B cell (primary cell): Measurements from ENCODE around the gene STPG4. TPM values are rescaled to one million over a fixed set of nuclear protein-coding genes. Genes with fewer than 3 reads are reported as not detected.

ENCODE experiments used
- ATAC-seq: fragments of 200-7000 bp; cut with Tn5 transposase; one replicate; pipeline ENCODE4 v1.10.0; 2021; ENCODE audit warnings: low read depth, mild to moderate bottlenecking, moderate number of reproducible peaks, moderate library complexity
- CTCF ChIA-PET: fragments of 350-600 bp; sonication (Branson Sonifier 250); formaldehyde crosslinking; loops from one replicate; lab custom pipeline; 2021; ENCODE audit warnings: antibody characterized with exemption, inconsistent platforms; lab: Charles Lee
- POLR2A ChIA-PET: fragments of 350-600 bp; sonication (Branson Sonifier 250); formaldehyde crosslinking; loops from one replicate; lab custom pipeline; 2021; ENCODE audit warnings: antibody characterized with exemption; lab: Charles Lee
- DNase-seq: peaks from one replicate; pipeline ENCODE4 v3.0.0; 2013
- H2AFZ ChIP-seq: 2 replicates; pipeline ENCODE4 v1.6.1; 2012; ENCODE audit warnings: mild to moderate bottlenecking, low read depth, low read length; ENCODE audit not compliant: insufficient read depth, poor library complexity, severe bottlenecking
- H3K27ac ChIP-seq, 2 donors: 1 replicate in 1 of 2; 2 replicates in 1 of 2; pipeline ENCODE4 v1.5.1; 2012 to 2013; ENCODE audit warnings: low read length in 2 of 2, mild to moderate bottlenecking in 2 of 2, moderate library complexity in 1 of 2
- H3K27me3 ChIP-seq, 4 experiments: fragments of 200-600 bp in 1 of 4; sonication (generic) in 1 of 4; replicated peaks in 1 of 4; 1 replicate in 2 of 4; 2 replicates in 2 of 4; pipeline versions ENCODE4 v1.6.1 to v1.7.0; 2013 to 2016; ENCODE audit warnings: low read length in 3 of 4, mild to moderate bottlenecking in 2 of 4, mixed read lengths in 1 of 4, moderate library complexity in 1 of 4; ENCODE audit not compliant: insufficient read depth in 4 of 4, control insufficient read depth in 3 of 4; ENCODE audit errors: control extremely low read depth in 1 of 4
- H3K36me3 ChIP-seq, 2 experiments: replicated peaks in 1 of 2; 1 replicate in 1 of 2; 2 replicates in 1 of 2; pipeline versions ENCODE4 v1.6.1 to v1.7.1; 2013; ENCODE audit warnings: low read length in 1 of 2; ENCODE audit not compliant: insufficient read depth in 2 of 2, control insufficient read depth in 1 of 2; ENCODE audit errors: control extremely low read depth in 1 of 2, extremely low read depth in 1 of 2
- H3K4me1 ChIP-seq, 2 donors: fragments of 200-600 bp in 1 of 2; sonication (generic) in 1 of 2; 1 replicate in 1 of 2; 2 replicates in 1 of 2; pipeline versions ENCODE4 v1.5.1 to v1.6.1; 2013 to 2017; ENCODE audit warnings: low read length in 2 of 2; ENCODE audit not compliant: control insufficient read depth in 2 of 2, insufficient read depth in 2 of 2
- H3K4me2 ChIP-seq: replicated peaks from 2 replicates; pipeline ENCODE3; 2012; ENCODE audit warnings: mild to moderate bottlenecking, low read depth, low read length; ENCODE audit not compliant: poor library complexity, severe bottlenecking
- H3K4me3 ChIP-seq, 5 experiments: fragments of 200-600 bp in 1 of 5; sonication (generic) in 1 of 5; 1 replicate in 3 of 5; 2 replicates in 2 of 5; pipeline versions ENCODE4 v1.5.1 to v1.7.0; 2011 to 2016; ENCODE audit warnings: low read length in 4 of 5, mild to moderate bottlenecking in 4 of 5, low read depth in 2 of 5, control low read depth in 1 of 5, moderate library complexity in 1 of 5; ENCODE audit not compliant: insufficient read depth in 1 of 5; ENCODE audit errors: control extremely low read depth in 1 of 5, extremely low read depth in 1 of 5
- H3K79me2 ChIP-seq: fragments of 200-600 bp; sonication (generic); one replicate; pipeline ENCODE4 v1.6.0; 2016; ENCODE audit warnings: low read length; ENCODE audit not compliant: control insufficient read depth, insufficient read depth
- H3K9ac ChIP-seq: fragments of 200-600 bp; sonication (generic); 2 replicates; pipeline ENCODE4 v1.6.1; 2017; ENCODE audit warnings: mild to moderate bottlenecking, low read length, moderate library complexity
- H3K9me3 ChIP-seq, 3 donors: one replicate each; pipeline versions ENCODE4 v1.6.1 to v1.7.1; 2013; ENCODE audit warnings: low read length in 2 of 3; ENCODE audit not compliant: control insufficient read depth in 2 of 3, insufficient read depth in 1 of 3; ENCODE audit errors: control extremely low read depth in 1 of 3
- H4K20me1 ChIP-seq: 2 replicates; pipeline ENCODE4 v1.6.0; 2012; ENCODE audit warnings: mild to moderate bottlenecking, low read length; ENCODE audit not compliant: insufficient read depth, control insufficient read depth, poor library complexity, severe bottlenecking
- H3K27ac Mint-ChIP-seq: one replicate; pipeline ENCODE4 v1.8.0; 2021; ENCODE audit warnings: mixed read lengths
- H3K27me3 Mint-ChIP-seq: one replicate; pipeline ENCODE4 v1.8.0; 2021; ENCODE audit warnings: mixed read lengths
- H3K4me1 Mint-ChIP-seq: one replicate; pipeline ENCODE4 v1.8.0; 2021; ENCODE audit warnings: mixed read lengths
- H3K4me3 Mint-ChIP-seq: one replicate; pipeline ENCODE4 v1.8.0; 2021; ENCODE audit warnings: mixed read lengths
- H3K9me3 Mint-ChIP-seq: one replicate; pipeline ENCODE4 v1.8.0; 2022; ENCODE audit warnings: mixed read lengths; ENCODE audit not compliant: insufficient read depth
- EZH2 ChIP-seq: IDR thresholded peaks from 2 replicates; pipeline ENCODE4 v1.6.1; 2012; ENCODE audit warnings: borderline replicate concordance, low read depth, mild to moderate bottlenecking, moderate library complexity, low read length; ENCODE audit not compliant: insufficient read depth, poor library complexity, severe bottlenecking
- WGBS: methylation state at CpG from one replicate; pipeline ENCODE4 v1.1.5; 2013; ENCODE audit warnings: missing lambda C conversion rate; ENCODE audit not compliant: insufficient coverage; 5-methylcytosine and 5-hydroxymethylcytosine counted together
- intact Hi-C: fragments of 100-400 bp; cut with micrococcal nuclease; formaldehyde crosslinking; loops from one replicate; pipeline ENCODE4 v1.10.0; 2022
- polyA plus RNA-seq: library from polyadenylated mRNA; depleted of rRNA; stranded (reverse); fragments of >200 nt; gene quantifications from 2 replicates; pipeline ENCODE4 v1.2.3, GENCODE V29; 2012
- total RNA-seq, 2 donors: library from RNA; stranded (reverse); fragments of 120-200 nt in 1 of 2; gene quantifications; 1 replicate in 1 of 2; 2 replicates in 1 of 2; pipeline versions ENCODE4 v1.2.3 to v1.2.4, GENCODE V29; 2013 to 2022
- TF ChIP-seq, protein P1 (sequence below): fragments of 200-600 bp; IDR thresholded peaks from one replicate; pipeline ENCODE4 v1.8.0; 2022; ENCODE audit warnings: antibody characterized with exemption, mild to moderate bottlenecking

The STPG4 gene
- total and polyA plus RNA-seq, 2 donors (not counting 1 experiment from before 2014, with no cell fraction given): 0.31 to 0.79 TPM

DNA sequence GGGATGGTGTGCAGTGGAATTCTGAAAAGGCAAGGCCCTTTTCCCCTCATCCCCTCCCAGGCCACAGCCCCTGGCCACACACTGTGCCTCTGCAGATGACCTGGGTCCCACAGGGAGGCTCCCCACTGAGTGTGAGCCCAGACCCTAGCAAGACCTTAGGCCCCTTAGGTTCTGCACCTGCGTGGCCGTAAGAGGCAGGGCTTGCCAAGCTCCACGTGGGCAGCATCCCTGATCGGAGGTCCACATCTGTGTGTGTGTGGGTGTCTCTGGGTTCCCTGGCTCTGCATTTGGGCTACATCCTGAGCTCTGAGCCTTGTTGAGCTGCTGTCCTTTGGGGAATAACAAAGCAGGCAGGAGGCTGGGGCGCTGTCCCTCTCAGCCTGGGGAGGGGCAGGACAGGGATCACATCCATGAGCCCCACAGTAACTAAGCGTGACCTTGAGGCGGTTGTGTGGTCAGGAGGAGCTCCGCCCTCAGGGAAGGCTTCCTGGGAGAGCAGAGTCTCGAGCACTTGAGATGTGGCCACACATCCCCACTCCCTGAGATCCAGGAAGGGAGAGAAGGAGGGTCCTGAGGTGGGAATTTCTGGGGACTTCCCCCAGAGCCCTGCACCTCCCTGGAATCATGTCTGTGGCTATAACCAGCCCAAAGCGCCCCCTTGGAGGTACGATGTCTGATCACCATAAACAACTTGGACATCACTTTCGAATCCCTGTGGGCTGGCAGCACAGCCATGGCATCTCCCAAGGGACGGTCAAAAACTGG lies 84.8 kb downstream of the STPG4 start:
- peak overlapping the region; percentile 92 to 96 for H3K27ac ChIP-seq
- Mint-ChIP-seq H3K27ac (peak overlapping the region; percentile 98), H3K4me1 (peaks cover 59% of the 10 kb centered on the region), H3K4me3 (peak overlapping the region; percentile 75), H3K9me3 (no peaks in the 10 kb centered on the region), H3K27me3 (no peaks in the 10 kb centered on the region)
- H3K9me3 ChIP-seq: peaks cover 0 to 5% (median 0%) of the 10 kb centered on the region in 3 donors
- POLR2A ChIA-PET: no interaction called here
- peaks cover 0 to 74% of the 10 kb centered on the region in 2 experiments for H3K36me3 ChIP-seq
- H3K4me3 ChIP-seq: no peak overlapping the region
- intact Hi-C loops: no loop called here
- peaks cover 7% of the 10 kb centered on the region for H4K20me1 ChIP-seq
- no peak for ATAC-seq
- H2AFZ ChIP-seq: no peak overlapping the region
- DNase-seq: no peak
- H3K79me2 ChIP-seq: peaks cover 9% of the 10 kb centered on the region
- peak overlapping the region; percentile 73 for H3K4me2 ChIP-seq
- no peak for TF ChIP-seq EZH2
- TF ChIP-seq, protein P1, sequence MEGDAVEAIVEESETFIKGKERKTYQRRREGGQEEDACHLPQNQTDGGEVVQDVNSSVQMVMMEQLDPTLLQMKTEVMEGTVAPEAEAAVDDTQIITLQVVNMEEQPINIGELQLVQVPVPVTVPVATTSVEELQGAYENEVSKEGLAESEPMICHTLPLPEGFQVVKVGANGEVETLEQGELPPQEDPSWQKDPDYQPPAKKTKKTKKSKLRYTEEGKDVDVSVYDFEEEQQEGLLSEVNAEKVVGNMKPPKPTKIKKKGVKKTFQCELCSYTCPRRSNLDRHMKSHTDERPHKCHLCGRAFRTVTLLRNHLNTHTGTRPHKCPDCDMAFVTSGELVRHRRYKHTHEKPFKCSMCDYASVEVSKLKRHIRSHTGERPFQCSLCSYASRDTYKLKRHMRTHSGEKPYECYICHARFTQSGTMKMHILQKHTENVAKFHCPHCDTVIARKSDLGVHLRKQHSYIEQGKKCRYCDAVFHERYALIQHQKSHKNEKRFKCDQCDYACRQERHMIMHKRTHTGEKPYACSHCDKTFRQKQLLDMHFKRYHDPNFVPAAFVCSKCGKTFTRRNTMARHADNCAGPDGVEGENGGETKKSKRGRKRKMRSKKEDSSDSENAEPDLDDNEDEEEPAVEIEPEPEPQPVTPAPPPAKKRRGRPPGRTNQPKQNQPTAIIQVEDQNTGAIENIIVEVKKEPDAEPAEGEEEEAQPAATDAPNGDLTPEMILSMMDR: no peak
- CTCF ChIA-PET: no interaction called here
- no peaks in the 10 kb centered on the region for H3K27me3 ChIP-seq
- H3K4me1 ChIP-seq: peaks cover 53 to 57% of the 10 kb centered on the region in 2 donors
- H3K9ac ChIP-seq: no peak overlapping the region
- 96% methylated on average over 10 of the region's 13 CpGs for WGBS

DNA sequence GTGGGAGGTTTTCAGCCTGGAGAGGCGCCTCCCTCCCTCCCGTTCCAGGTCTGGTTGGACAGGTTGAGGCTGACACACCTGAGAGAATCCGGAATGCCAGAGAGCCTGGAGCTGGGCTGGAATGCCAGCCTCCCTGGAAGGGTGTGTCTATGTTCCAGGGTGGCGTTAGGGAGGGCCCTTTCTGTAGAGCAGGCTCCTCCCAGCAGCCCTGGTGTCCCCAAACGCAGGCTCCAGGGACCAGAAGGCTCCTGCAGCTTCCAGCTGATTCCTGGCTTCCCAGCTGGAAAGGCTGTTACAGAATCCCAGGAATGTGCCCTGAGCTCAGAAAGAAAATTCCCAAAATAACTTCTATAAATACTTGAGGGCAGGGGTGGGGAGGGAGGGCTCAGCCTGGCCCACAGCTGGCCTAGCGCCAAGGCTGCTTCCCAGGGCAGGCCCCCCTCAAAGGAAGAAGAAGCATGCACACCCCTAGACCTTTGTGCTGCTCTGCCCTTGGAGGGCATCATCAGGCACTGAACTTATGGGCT lies 85.4 kb downstream of the STPG4 start:
- H3K27me3 Mint-ChIP-seq: no peaks in the 10 kb centered on the region
- Histone ChIP-seq H3K9me3 (peaks cover 0 to 5% (median 0%) of the 10 kb centered on the region in 3 donors), H3K4me2 (peak overlapping the region; percentile 73), H3K27me3 (no peaks in the 10 kb centered on the region), H3K27ac (peak overlapping the region; percentile 92 to 96), H3K79me2 (peaks cover 9% of the 10 kb centered on the region), H2AFZ (no peak overlapping the region), H4K20me1 (peaks cover 7% of the 10 kb centered on the region), H3K36me3 (peaks cover 0 to 70% of the 10 kb centered on the region in 2 experiments), H3K4me1 (peaks cover 53 to 57% of the 10 kb centered on the region in 2 donors), H3K4me3 (no peak overlapping the region), H3K9ac (no peak overlapping the region)
- TF ChIP-seq EZH2: no peak
- TF ChIP-seq, protein P1: no peak
- no peak overlapping the region for H3K4me3 Mint-ChIP-seq
- H3K9me3 Mint-ChIP-seq: no peaks in the 10 kb centered on the region
- WGBS: 93% methylated on average over 5 of the region's 6 CpGs
- CTCF ChIA-PET: no interaction called here
- H3K4me1 Mint-ChIP-seq: peaks cover 59% of the 10 kb centered on the region
- POLR2A ChIA-PET: interaction anchor here (0.6 kb wide), 1 partner anchor 29 kb away, joined by 4 read pairs; no protein-coding TSS in a partner anchor
- intact Hi-C loops: no loop called here
- ATAC-seq (no peak), DNase-seq (no peak)
- no peak overlapping the region for H3K27ac Mint-ChIP-seq
